GM12875 (cell line): ENCODE data around the gene NRL.

ENCODE experiments used
- H3K4me3 ChIP-seq: one replicate; pipeline ENCODE4 v1.5.1; 2011; ENCODE audit warnings: low read depth, low read length, control low read depth
- TF ChIP-seq, protein P1 (sequence below): IDR thresholded peaks from 2 replicates; pipeline ENCODE4 v1.5.1; 2011; ENCODE audit warnings: low read depth, mild to moderate bottlenecking, control low read depth, inconsistent platforms, low read length, moderate library complexity, borderline replicate concordance; ENCODE audit not compliant: insufficient read depth

The NRL gene

DNA sequence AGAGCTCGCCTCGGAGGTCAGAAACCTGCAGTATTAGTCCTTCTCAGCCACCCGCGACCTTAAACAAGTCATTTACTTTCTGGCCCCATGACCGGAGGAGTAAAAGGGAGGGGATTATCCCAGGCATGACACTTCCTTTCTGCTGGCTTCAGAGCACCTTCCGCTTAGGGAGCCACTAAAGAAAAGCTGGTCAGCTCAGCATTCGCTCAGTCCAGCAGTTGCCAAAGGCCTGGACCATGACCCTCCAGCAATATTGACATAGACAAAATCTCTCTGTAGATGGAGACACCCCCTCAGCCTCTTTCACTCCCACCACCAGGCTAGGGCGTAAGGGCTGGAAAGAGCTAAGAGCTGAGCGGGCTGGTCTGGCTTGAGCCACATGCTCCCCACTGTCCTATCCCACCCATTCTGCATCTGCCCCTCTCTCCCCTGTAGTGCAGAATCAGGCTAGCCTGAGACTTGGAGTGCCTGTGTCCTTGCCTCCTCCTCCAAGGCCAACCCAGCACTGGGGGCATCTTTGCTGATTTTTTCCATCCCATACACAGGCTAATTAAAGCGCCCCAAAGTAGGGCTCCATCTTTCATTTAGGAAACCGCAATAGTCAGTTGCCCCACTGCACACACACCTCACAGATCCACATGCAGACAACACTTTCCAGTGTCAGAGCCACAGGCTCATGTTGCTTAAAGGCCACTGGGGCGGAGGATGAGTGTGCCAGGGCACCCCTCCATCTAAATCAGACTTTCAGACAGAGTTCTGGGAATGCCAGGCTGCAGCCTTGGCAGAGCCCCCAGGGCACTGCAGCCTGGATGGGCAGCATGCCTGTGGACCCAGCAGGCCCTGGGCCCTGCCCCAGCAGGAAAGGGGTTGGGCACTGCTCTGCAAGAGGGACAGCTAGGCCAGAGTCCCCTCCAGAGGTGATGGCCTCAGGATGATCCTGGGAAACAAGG is 47.3 kb downstream of the NRL start:
- TF ChIP-seq, protein P1, sequence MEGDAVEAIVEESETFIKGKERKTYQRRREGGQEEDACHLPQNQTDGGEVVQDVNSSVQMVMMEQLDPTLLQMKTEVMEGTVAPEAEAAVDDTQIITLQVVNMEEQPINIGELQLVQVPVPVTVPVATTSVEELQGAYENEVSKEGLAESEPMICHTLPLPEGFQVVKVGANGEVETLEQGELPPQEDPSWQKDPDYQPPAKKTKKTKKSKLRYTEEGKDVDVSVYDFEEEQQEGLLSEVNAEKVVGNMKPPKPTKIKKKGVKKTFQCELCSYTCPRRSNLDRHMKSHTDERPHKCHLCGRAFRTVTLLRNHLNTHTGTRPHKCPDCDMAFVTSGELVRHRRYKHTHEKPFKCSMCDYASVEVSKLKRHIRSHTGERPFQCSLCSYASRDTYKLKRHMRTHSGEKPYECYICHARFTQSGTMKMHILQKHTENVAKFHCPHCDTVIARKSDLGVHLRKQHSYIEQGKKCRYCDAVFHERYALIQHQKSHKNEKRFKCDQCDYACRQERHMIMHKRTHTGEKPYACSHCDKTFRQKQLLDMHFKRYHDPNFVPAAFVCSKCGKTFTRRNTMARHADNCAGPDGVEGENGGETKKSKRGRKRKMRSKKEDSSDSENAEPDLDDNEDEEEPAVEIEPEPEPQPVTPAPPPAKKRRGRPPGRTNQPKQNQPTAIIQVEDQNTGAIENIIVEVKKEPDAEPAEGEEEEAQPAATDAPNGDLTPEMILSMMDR = no peak
- H3K4me3 ChIP-seq = no peak overlapping the region

DNA sequence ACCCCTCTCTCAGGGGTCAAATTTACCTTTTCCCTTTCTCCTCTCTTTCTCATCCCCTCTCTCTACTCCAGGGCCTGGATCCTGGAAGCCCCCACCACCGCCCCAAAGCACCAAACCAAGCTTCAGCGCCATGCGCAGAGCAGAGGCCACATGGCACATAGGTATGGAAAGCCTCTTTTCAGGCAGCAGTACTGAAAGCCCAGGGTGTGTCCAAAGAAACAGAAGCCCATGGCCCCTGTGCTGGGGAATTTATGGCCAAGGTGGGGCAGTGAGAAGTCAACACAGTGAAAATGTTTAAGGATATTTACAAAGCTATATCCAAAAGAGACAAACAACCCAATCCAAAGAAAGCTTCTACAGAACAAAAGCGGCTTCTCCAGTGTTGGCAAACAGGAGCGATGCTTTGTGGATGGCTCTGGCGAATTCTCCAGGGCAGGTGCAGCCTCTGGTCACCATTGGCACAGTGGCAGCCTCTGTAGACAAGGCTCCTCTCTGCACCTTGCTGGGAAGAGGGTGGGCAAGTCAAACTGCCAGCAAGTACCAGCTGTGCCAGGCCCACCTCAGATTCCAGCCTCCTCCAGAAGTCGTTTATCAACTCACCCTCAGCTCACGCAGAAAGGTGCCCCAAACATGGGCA is 48.1 kb downstream of the NRL start:
- H3K4me3 ChIP-seq = no peak overlapping the region
- TF ChIP-seq, protein P1 = no peak

DNA sequence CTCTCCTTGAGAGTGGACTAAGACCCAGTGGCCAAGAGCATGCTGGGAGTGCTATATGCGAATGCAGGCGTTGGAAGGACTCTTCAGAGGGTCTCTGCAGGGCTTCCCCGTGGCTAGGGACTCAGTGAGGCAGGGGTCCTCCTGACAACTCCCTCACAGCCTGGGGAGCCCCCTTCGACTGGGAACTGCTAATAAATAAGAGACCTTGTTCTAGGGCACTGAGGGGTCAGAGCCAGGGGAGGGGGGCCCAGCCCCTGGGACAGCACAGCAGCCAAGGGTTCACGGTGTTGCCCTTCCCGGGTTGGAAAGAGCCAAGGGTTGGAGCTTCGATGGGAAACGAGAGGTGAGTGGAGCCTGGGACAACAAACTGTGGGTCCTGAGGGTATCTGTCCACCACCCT is 49.3 kb downstream of the NRL start:
- H3K4me3 ChIP-seq = no peak overlapping the region
- TF ChIP-seq, protein P1 = no peak

DNA sequence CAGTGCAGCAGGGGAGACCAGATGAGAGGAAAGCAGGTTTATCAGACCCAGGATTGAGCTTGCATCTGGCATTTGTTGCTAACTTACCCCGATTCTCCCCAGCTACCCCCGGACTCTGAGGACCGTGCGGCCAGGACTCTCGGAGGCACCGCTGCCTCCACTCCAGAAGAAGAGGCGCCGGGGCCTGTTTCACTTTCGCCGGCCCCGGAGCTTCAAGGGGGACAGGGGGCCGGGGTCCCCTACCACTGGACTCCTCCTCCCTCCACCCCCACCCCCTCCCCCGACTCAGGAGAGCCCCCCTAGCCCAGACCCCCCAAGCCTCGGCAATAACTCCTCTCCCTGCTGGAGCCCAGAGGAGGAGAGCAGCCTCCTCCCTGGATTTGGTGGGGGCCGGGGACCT is 49.9 kb downstream of the NRL start:
- TF ChIP-seq, protein P1 = no peak
- no peak overlapping the region for H3K4me3 ChIP-seq

DNA sequence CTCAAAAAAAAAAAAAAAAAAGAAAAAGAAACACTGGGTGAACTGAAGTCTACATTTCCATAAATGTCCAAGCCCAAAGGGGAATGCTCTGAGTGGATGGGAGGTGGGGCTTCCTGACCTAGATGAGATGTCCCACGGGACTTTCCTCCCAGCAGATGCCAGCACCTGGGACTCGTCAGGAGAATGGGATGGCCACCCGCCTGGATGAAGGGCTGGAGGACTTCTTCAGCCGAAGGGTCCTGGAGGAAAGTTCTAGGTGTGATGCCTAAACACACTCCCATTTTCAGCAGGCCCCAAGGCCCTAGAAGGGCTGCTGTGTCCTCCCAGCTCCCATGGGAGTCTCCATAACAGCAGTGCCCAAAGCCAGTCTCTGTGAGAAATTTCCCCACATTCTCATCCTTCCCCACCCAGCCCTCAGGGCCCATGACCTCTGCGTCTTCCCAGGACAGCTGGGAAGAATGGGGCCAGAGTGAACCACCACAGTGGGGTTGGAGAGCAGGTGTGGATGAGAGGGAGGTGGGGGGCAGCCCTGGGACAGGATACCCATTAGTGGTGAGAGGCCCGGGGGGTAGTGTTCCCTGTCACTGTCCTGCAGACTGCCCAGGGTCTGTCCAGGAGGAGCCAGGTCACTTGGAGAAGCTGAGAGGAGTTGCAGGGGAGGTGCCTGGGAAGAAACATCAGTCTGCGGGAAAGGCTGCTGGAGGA is 50.5 kb downstream of the NRL start:
- TF ChIP-seq, protein P1 = no peak
- no peak overlapping the region for H3K4me3 ChIP-seq

DNA sequence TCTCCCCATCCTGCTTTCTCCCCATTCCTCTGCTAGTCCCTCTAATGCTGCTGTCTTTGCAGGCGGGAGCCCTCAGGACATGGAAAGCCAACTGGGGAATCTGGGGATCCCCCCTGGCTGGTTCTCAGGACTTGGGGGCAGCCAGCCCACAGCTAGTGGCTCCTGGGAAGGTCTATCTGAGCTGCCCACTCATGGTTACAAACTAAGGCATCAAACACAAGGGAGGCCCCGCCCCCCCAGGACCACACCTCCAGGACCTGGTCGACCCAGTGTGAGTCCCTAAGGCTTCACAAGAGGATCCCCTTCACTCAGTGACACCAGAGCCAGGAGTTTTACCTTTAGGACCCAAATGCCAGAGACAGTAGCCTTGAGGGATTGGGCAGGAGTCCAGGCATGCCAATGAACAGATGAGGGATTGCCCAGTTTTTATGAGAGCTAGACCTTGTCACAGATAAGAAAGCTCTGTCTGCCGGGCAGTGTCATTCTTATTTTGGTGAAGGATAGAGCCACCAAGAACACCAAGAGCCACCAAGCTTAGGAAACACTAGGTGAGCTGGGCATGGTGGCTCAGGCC is 51.4 kb downstream of the NRL start:
- H3K4me3 ChIP-seq = no peak overlapping the region
- TF ChIP-seq, protein P1 = no peak
